ENCODE results near the gene MT1E.
"Not testable (repeated sequence)": the region's sequence is repeated elsewhere in the genome, so short reads cannot be mapped to it uniquely, and the experiment has no call there.

GRCh38 chr16:56671691-56672090, 46.1 kb downstream of the MT1E start:
- not testable (repeated sequence) for TF ChIP-seq CTCF (IDR thresholded peaks at IDR 0.05; ENCODE audit: poor library complexity, severe bottlenecking); RAD21 (conservative IDR thresholded peaks at IDR 0.05); EP300 (conservative IDR thresholded peaks at IDR 0.05; ENCODE audit: poor library complexity, severe bottlenecking)
